HG03521 (cell line): ENCODE measurements around the gene CABP4.
A peak's percentile ranks its signal among the peaks of the same experiment; 100 is the strongest.
"Not testable (repeated sequence)": the region's sequence is repeated elsewhere in the genome, so short reads cannot be mapped to it uniquely, and the experiment has no call there.

ENCODE experiments used
- ATAC-seq: cut with Tn5 transposase; IDR thresholded peaks from one replicate; pipeline ENCODE4 v1.9.1; 2021; ENCODE audit warnings: mild to moderate bottlenecking, moderate library complexity; ENCODE audit not compliant: unreplicated experiment

Gene CABP4

GRCh38 chr11:67452141-67452952, 2.8 kb upstream of the CABP4 start, which contains the start of gene GPR152:
GPR152 (minus strand) TSS chr11:67452729; CDS start chr11:67452724, 5 bp downstream.
- ATAC-seq = no peak

GRCh38 chr11:67453816-67454732, 1.1 kb upstream of the CABP4 start:
- no peak for ATAC-seq

GRCh38 chr11:67456068-67456705, 1.0 kb downstream of the CABP4 start:
- ATAC-seq = no peak

- ATAC-seq = no peak
Observed at GRCh38 chr11:67457453-67457852, 2.3 kb downstream of the CABP4 start.

- no peak for ATAC-seq
Observed at GRCh38 chr11:67458266-67458665, 3.1 kb downstream of the CABP4 start.

GRCh38 chr11:67463186-67463585, 8.0 kb downstream of the CABP4 start:
- ATAC-seq = no peak

- ATAC-seq = no peak
Observed at GRCh38 chr11:67463680-67464410, 8.7 kb downstream of the CABP4 start.

- ATAC-seq = peak; percentile 52
Observed at GRCh38 chr11:67464411-67465188, 9.4 kb downstream of the CABP4 start.

- no peak for ATAC-seq
Observed at GRCh38 chr11:67465189-67465510, 10.0 kb downstream of the CABP4 start.

GRCh38 chr11:67465530-67465929, 10.4 kb downstream of the CABP4 start:
- ATAC-seq = not testable (repeated sequence)

GRCh38 chr11:67466367-67466766, 11.2 kb downstream of the CABP4 start:
- ATAC-seq = no peak

GRCh38 chr11:67466962-67467771, 12.0 kb downstream of the CABP4 start:
- no peak for ATAC-seq

- no peak for ATAC-seq
Observed at GRCh38 chr11:67468056-67468455, 12.9 kb downstream of the CABP4 start.

GRCh38 chr11:67468456-67468758, 13.3 kb downstream of the CABP4 start:
- no peak for ATAC-seq

GRCh38 chr11:67468759-67469507, 13.8 kb downstream of the CABP4 start, which contains the start of gene TMEM134:
TMEM134 (minus strand) TSS chr11:67469251; CDS start chr11:67469192, 59 bp downstream.
- ATAC-seq = peak; percentile 66

- no peak for ATAC-seq
Observed at GRCh38 chr11:67469508-67469811, 14.3 kb downstream of the CABP4 start.

GRCh38 chr11:67470337-67471002, 15.3 kb downstream of the CABP4 start:
- ATAC-seq = no peak

- ATAC-seq = no peak
Observed at GRCh38 chr11:67472882-67473281, 17.7 kb downstream of the CABP4 start.
